Activated naive CD4-positive, alpha-beta T cell treated with Interleukin-2 at 50 U/mL for 16 hours (primary cell): ENCODE results near the gene HOXC6.

Source experiments
- DNase-seq: peaks from one replicate; pipeline ENCODE4 v3.0.0-alpha.2; 2020

Gene HOXC6

GRCh38 chr12:54002915-54003389, 25.3 kb upstream of the HOXC6 start:
- DNase-seq, result no peak

GRCh38 chr12:54003625-54004024, 24.6 kb upstream of the HOXC6 start:
- DNase-seq, result no peak

- no peak for DNase-seq
These were observed 24.0 kb upstream of the HOXC6 start for GRCh38 chr12:54004063-54004840.

- no peak for DNase-seq
These were observed 23.3 kb upstream of the HOXC6 start for GRCh38 chr12:54004841-54005530.

GRCh38 chr12:54005531-54005852, 22.7 kb upstream of the HOXC6 start:
- DNase-seq, result no peak

- peak; percentile 86 for DNase-seq
These were observed 22.2 kb upstream of the HOXC6 start for GRCh38 chr12:54005853-54006558.

- DNase-seq, result no peak
These were observed 21.6 kb upstream of the HOXC6 start for GRCh38 chr12:54006559-54007220.

- DNase-seq, result no peak
These were observed 20.5 kb upstream of the HOXC6 start for GRCh38 chr12:54007538-54008259.

- DNase-seq, result no peak
These were observed 20.0 kb upstream of the HOXC6 start for GRCh38 chr12:54008260-54008552.

- DNase-seq, result peak; percentile 38
These were observed 18.8 kb upstream of the HOXC6 start for GRCh38 chr12:54009171-54010052.

- no peak for DNase-seq
These were observed 17.9 kb upstream of the HOXC6 start for GRCh38 chr12:54010053-54010971.

- no peak for DNase-seq
These were observed 17.1 kb upstream of the HOXC6 start for GRCh38 chr12:54010972-54011664.

GRCh38 chr12:54011665-54012532, 16.3 kb upstream of the HOXC6 start:
- no peak for DNase-seq

GRCh38 chr12:54012631-54013409, 15.4 kb upstream of the HOXC6 start:
- no peak for DNase-seq

- no peak for DNase-seq
These were observed 13.7 kb upstream of the HOXC6 start for GRCh38 chr12:54014377-54015017.

GRCh38 chr12:54015018-54015931, 13.0 kb upstream of the HOXC6 start:
- no peak for DNase-seq
